Progenitor cell of endocrine pancreas (in vitro differentiated cells): ENCODE measurements around the gene ALPI. TPM values are rescaled to one million over a fixed set of nuclear protein-coding genes. Genes with fewer than 3 reads are reported as not detected.
"Not testable (repeated sequence)": the region's sequence is repeated elsewhere in the genome, so short reads cannot be mapped to it uniquely, and the experiment has no call there.

Source experiments
- DNase-seq: peaks from one replicate; pipeline ENCODE4 v3.0.0; 2021; ENCODE audit warnings: low spot score; ENCODE audit not compliant: unreplicated experiment
- H3K27ac Mint-ChIP-seq: 2 replicates; pipeline ENCODE4 v1.8.0; 2021; ENCODE audit warnings: mild to moderate bottlenecking, moderate library complexity, mixed read lengths
- H3K27me3 Mint-ChIP-seq: 2 replicates; pipeline ENCODE4 v1.8.0; 2021; ENCODE audit warnings: mixed read lengths
- H3K36me3 Mint-ChIP-seq: 2 replicates; pipeline ENCODE4 v1.8.0; 2022; ENCODE audit warnings: mixed read lengths; ENCODE audit not compliant: insufficient read depth
- H3K4me1 Mint-ChIP-seq: 2 replicates; pipeline ENCODE4 v1.8.0; 2021; ENCODE audit warnings: low read depth, mixed read lengths
- H3K4me3 Mint-ChIP-seq: 2 replicates; pipeline ENCODE4 v1.8.0; 2021; ENCODE audit warnings: low read depth, mild to moderate bottlenecking, moderate library complexity, mixed read lengths
- H3K9me3 Mint-ChIP-seq: 2 replicates; pipeline ENCODE4 v1.8.0; 2021; ENCODE audit warnings: low read depth, mixed read lengths
- CTCF ChIP-seq: fragments of 200-600 bp; sonication (generic); IDR thresholded peaks from one replicate; pipeline ENCODE4 v1.5.0; 2021; ENCODE audit warnings: antibody characterized with exemption, mild to moderate bottlenecking; ENCODE audit not compliant: unreplicated experiment
- long read RNA-seq: library from polyadenylated mRNA; unstranded; transcript quantifications from one replicate; pipeline ENCODE4 v2.0.0, GENCODE V29; 2020
- total RNA-seq: library from RNA; stranded (reverse); gene quantifications from 2 replicates; pipeline ENCODE4 v1.2.1, GENCODE V29; 2021

Gene ALPI
- total RNA-seq: not detected in 2 replicates
- long read RNA-seq: 0 reads

- H3K4me3 Mint-ChIP-seq: no peak within 1 kb of the TSS
- no peaks in the 10 kb centered on the region for H3K4me1 Mint-ChIP-seq
- no peak for TF ChIP-seq CTCF
- no peak within 1 kb of the TSS for H3K27ac Mint-ChIP-seq
- peaks cover 19% of the 10 kb centered on the region for H3K27me3 Mint-ChIP-seq
- DNase-seq: no peak
- H3K9me3 Mint-ChIP-seq: no peaks in the 10 kb centered on the region
- H3K36me3 Mint-ChIP-seq: no peaks in the 10 kb centered on the region
Observed at GRCh38 chr2:232455426-232456255, at the start of gene ALPI. ALPI (plus strand) TSS chr2:232456153; CDS start chr2:232456200, 47 bp downstream.

- H3K4me3 Mint-ChIP-seq: no peak within 1 kb of the TSS
- peaks cover 2% of the 10 kb centered on the region for H3K4me1 Mint-ChIP-seq
- H3K9me3 Mint-ChIP-seq: no peaks in the 10 kb centered on the region
- no peak for DNase-seq
- H3K36me3 Mint-ChIP-seq: no peaks in the 10 kb centered on the region
- H3K27me3 Mint-ChIP-seq: peaks cover 24% of the 10 kb centered on the region
- peak within 1 kb of the TSS; percentile 37 for H3K27ac Mint-ChIP-seq
- TF ChIP-seq CTCF: no peak
Observed at GRCh38 chr2:232406556-232407310, 49.2 kb upstream of the ALPI start, which contains the start of gene ALPG. ALPG (plus strand) TSS chr2:232406844; CDS start chr2:232406895, 51 bp downstream.

- H3K27ac Mint-ChIP-seq, DNase-seq, H3K36me3 Mint-ChIP-seq, H3K4me1 Mint-ChIP-seq, H3K4me3 Mint-ChIP-seq, H3K9me3 Mint-ChIP-seq: not testable (repeated sequence)
- peaks cover 28% of the 10 kb centered on the region for H3K27me3 Mint-ChIP-seq
Observed at GRCh38 chr2:232407428-232408150, 48.4 kb upstream of the ALPI start.

- H3K9me3 Mint-ChIP-seq, H3K4me1 Mint-ChIP-seq, DNase-seq, H3K4me3 Mint-ChIP-seq, H3K27ac Mint-ChIP-seq, H3K36me3 Mint-ChIP-seq: not testable (repeated sequence)
- peaks cover 35% of the 10 kb centered on the region for H3K27me3 Mint-ChIP-seq
Observed at GRCh38 chr2:232408269-232408668, 47.7 kb upstream of the ALPI start.

- not testable (repeated sequence) for H3K4me3 Mint-ChIP-seq, DNase-seq, H3K4me1 Mint-ChIP-seq, H3K36me3 Mint-ChIP-seq, H3K9me3 Mint-ChIP-seq, H3K27ac Mint-ChIP-seq
- peaks cover 37% of the 10 kb centered on the region for H3K27me3 Mint-ChIP-seq
Observed at GRCh38 chr2:232409617-232410016, 46.3 kb upstream of the ALPI start.

- Mint-ChIP-seq H3K36me3 (no peaks in the 10 kb centered on the region), H3K4me1 (no peaks in the 10 kb centered on the region), H3K9me3 (no peaks in the 10 kb centered on the region), H3K27me3 (peaks cover 38% of the 10 kb centered on the region), H3K27ac (no peak overlapping the region), H3K4me3 (no peak overlapping the region)
- no peak for TF ChIP-seq CTCF
- no peak for DNase-seq
Observed at GRCh38 chr2:232410238-232410900, 45.6 kb upstream of the ALPI start.
